Gastrocnemius medialis (tissue), 4 donors: ENCODE results near the gene CNKSR3.

Experiments used
- POLR2A ChIP-seq, 2 donors: fragments of 450-650 bp; IDR thresholded peaks; one replicate each; pipeline ENCODE4 v1.6.1; 2017; ENCODE audit warnings: antibody characterized with exemption in 2 of 2, mild to moderate bottlenecking in 2 of 2, moderate library complexity in 2 of 2
- TF ChIP-seq, protein P1 (sequence below), 5 experiments: fragments of 450-650 bp in 3 of 5; fragments of 200-600 bp in 2 of 5; sonication (generic) in 2 of 5; IDR thresholded peaks in 4 of 5; conservative IDR thresholded peaks in 1 of 5; 1 replicate in 4 of 5; 2 replicates in 1 of 5; pipeline ENCODE4 v1.5.1; 2016 to 2019; ENCODE audit warnings: antibody characterized with exemption in 5 of 5, mild to moderate bottlenecking in 3 of 5, moderate library complexity in 3 of 5

DNA sequence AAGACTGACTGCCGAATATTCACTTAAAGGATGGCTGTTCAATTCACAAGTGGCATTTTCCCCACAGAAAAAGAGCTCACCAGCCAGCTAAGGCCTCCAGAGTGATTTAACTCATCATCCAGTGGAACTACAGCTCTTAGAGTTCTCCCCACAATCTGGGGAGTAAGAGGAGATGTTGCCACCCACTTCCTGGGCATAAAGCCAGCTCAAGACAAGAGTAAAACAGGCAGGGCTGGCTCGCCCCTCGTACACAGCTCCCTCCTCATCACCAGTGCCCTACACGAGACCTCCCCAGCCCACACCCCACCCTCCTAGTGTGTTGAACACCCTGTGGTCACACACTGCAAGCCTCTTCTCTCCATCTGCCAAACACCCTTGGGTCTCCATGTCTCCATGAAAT, 106.7 kb downstream of the CNKSR3 start:
- no peak for TF ChIP-seq POLR2A (IDR thresholded peaks at IDR 0.05)
- TF ChIP-seq, protein P1, sequence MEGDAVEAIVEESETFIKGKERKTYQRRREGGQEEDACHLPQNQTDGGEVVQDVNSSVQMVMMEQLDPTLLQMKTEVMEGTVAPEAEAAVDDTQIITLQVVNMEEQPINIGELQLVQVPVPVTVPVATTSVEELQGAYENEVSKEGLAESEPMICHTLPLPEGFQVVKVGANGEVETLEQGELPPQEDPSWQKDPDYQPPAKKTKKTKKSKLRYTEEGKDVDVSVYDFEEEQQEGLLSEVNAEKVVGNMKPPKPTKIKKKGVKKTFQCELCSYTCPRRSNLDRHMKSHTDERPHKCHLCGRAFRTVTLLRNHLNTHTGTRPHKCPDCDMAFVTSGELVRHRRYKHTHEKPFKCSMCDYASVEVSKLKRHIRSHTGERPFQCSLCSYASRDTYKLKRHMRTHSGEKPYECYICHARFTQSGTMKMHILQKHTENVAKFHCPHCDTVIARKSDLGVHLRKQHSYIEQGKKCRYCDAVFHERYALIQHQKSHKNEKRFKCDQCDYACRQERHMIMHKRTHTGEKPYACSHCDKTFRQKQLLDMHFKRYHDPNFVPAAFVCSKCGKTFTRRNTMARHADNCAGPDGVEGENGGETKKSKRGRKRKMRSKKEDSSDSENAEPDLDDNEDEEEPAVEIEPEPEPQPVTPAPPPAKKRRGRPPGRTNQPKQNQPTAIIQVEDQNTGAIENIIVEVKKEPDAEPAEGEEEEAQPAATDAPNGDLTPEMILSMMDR (IDR thresholded peaks at IDR 0.05 in 4 of 5, conservative IDR thresholded peaks at IDR 0.05 in 1 of 5): no peak
